Stimulated activated naive CD8-positive, alpha-beta T cell treated with anti-CD3 and anti-CD28 coated beads, Interleukin-15, Interleukin-2, amounts not matched to agents 100 ng/mL and 50 ng/mL, for 24 hours (primary cell): ENCODE data around the gene GP2.

Experiments
- H3K27ac Mint-ChIP-seq: one replicate; pipeline ENCODE4 v1.8.0; 2021; ENCODE audit warnings: mild to moderate bottlenecking, mixed read lengths
- H3K27me3 Mint-ChIP-seq: one replicate; pipeline ENCODE4 v1.8.0; 2021; ENCODE audit warnings: mixed read lengths
- H3K36me3 Mint-ChIP-seq: one replicate; pipeline ENCODE4 v1.8.0; 2021; ENCODE audit warnings: low read depth, mixed read lengths
- H3K4me1 Mint-ChIP-seq: one replicate; pipeline ENCODE4 v1.8.0; 2021; ENCODE audit warnings: low read depth, mixed read lengths
- H3K4me3 Mint-ChIP-seq: one replicate; pipeline ENCODE4 v1.8.0; 2021; ENCODE audit warnings: mild to moderate bottlenecking, mixed read lengths
- H3K9me3 Mint-ChIP-seq: one replicate; pipeline ENCODE4 v1.8.0; 2021; ENCODE audit warnings: mixed read lengths

GP2 gene

DNA sequence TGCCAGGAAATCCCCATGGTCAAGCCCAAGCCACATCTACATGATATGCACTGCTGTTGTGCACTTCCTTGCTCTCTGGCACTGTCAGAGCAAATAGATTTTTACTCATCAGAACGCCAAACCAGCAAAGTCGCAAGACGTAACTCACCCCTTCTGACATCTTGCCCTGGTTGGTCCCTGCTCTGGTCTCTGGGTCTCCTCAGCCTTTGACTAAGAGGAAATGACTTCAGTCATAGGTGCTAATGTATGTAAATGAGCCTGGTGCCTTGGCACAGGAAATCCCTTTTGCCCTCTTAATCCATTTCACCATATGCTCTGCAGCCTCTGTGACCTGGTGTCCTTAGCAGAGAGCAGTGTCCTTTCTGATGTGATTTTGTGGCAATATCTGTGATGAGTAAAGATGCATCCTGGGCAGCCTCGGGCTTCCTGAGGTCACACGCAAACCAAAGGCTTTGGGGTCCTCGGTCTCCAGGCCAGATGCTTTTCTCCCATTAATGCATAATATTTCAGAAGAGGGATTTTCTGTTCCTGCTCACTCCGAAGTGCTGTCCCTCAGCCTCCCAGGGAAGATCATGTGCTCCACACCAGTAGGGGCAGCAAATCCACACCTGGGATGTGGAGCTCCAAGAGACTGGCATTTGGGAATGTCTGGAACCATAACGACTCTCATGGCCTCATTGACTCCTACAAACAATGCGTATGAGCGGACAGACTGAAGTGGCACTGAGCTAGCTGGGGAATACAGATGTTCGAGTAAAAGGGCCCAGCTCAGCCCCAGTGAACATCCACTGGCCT is 66.9 kb downstream of the GP2 start:
- no peaks in the 10 kb centered on the region for H3K36me3 Mint-ChIP-seq
- no peaks in the 10 kb centered on the region for H3K4me1 Mint-ChIP-seq
- H3K27me3 Mint-ChIP-seq = peaks cover 3% of the 10 kb centered on the region
- no peak overlapping the region for H3K27ac Mint-ChIP-seq
- peaks cover 5% of the 10 kb centered on the region for H3K9me3 Mint-ChIP-seq
- no peak overlapping the region for H3K4me3 Mint-ChIP-seq
